HEK293T (cell line): ENCODE results near the gene MAD1L1.

Experiments used
- BHLHE40 ChIP-seq: fragments of 450-650 bp; IDR thresholded peaks from 2 replicates; pipeline ENCODE4 v1.6.1; 2016; ENCODE audit warnings: mild to moderate bottlenecking, moderate library complexity, borderline replicate concordance
- ELF4 ChIP-seq: fragments of 450-650 bp; IDR thresholded peaks from 2 replicates; pipeline ENCODE4 v1.6.1; 2017; ENCODE audit warnings: antibody characterized with exemption
- FOXA1 ChIP-seq: fragments of 450-650 bp; IDR thresholded peaks from 2 replicates; pipeline ENCODE4 v1.6.1; 2016; ENCODE audit warnings: mild to moderate bottlenecking
- L3MBTL2 ChIP-seq: fragments of 450-650 bp; conservative IDR thresholded peaks from 2 replicates; pipeline ENCODE4 v1.6.1; 2016; ENCODE audit warnings: mild to moderate bottlenecking
- LEF1 ChIP-seq: fragments of 450-650 bp; IDR thresholded peaks from 2 replicates; pipeline ENCODE4 v1.6.1; 2017; ENCODE audit warnings: mild to moderate bottlenecking, borderline replicate concordance
- TARDBP ChIP-seq: fragments of 450-650 bp; IDR thresholded peaks from 2 replicates; pipeline ENCODE4 v1.6.1; 2016
- ZNF384 ChIP-seq: fragments of 450-650 bp; IDR thresholded peaks from 2 replicates; pipeline ENCODE4 v1.6.1; 2016
- TF ChIP-seq, protein P1 (sequence below): fragments of 450-650 bp; IDR thresholded peaks from 2 replicates; pipeline ENCODE4 v1.6.1; 2016

DNA sequence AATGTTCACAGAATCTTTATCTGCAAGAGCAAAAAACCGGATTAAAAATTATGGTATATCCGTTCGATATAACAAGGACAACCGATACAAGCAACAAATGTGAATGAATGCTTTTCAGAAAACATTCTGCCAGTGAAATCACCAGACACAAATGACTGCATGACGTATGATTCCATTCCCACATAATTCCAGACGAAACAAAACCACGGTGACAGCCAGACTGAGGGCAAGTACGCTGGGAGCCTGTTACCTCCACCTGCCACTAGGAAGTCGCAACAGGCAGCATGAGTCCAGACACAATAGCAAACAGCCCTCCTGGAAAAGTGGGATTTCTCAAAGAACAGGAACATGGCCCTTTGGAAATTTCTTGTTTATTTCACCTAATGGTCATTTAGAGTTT is 41.7 kb downstream of the MAD1L1 start:
- TF ChIP-seq FOXA1 = no peak
- TF ChIP-seq, protein P1, sequence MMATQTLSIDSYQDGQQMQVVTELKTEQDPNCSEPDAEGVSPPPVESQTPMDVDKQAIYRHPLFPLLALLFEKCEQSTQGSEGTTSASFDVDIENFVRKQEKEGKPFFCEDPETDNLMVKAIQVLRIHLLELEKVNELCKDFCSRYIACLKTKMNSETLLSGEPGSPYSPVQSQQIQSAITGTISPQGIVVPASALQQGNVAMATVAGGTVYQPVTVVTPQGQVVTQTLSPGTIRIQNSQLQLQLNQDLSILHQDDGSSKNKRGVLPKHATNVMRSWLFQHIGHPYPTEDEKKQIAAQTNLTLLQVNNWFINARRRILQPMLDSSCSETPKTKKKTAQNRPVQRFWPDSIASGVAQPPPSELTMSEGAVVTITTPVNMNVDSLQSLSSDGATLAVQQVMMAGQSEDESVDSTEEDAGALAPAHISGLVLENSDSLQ = no peak
- TF ChIP-seq ELF4 = no peak
- TF ChIP-seq ZNF384 = no peak
- TF ChIP-seq LEF1 = no peak
- no peak for TF ChIP-seq BHLHE40
- TF ChIP-seq TARDBP = no peak
- no peak for TF ChIP-seq L3MBTL2
